Lung (tissue), 12 donors: Measurements from ENCODE around the gene TIMP4. TPM values are rescaled to one million over a fixed set of nuclear protein-coding genes. Genes with fewer than 3 reads are reported as not detected.
A peak's percentile ranks its signal among the peaks of the same experiment; 100 is the strongest.

ENCODE experiments used
- ATAC-seq: fragments of 200-7000 bp; cut with Tn5 transposase; one replicate; pipeline ENCODE4 v1.9.1; 2020; ENCODE audit warnings: moderate number of reproducible peaks; ENCODE audit not compliant: insufficient read depth, low FRiP score
- DNase-seq, 3 donors: peaks; one replicate each; pipeline ENCODE4 v3.0.0-alpha.2; 2013 to 2017
- H3K27ac ChIP-seq, 2 donors: one replicate each; pipeline ENCODE4 v1.5.1; 2013; ENCODE audit warnings: mild to moderate bottlenecking in 2 of 2, moderate library complexity in 2 of 2, control low read depth in 1 of 2, inconsistent platforms in 1 of 2, low read depth in 1 of 2, low read length in 1 of 2
- H3K27me3 ChIP-seq, 3 donors: one replicate each; pipeline ENCODE4 v1.5.1; 2013; ENCODE audit warnings: low read length in 2 of 3; ENCODE audit not compliant: control insufficient read depth in 3 of 3, insufficient read depth in 3 of 3
- H3K36me3 ChIP-seq, 4 donors: one replicate each; pipeline ENCODE4 v1.5.1; 2013; ENCODE audit warnings: low read length in 4 of 4, mild to moderate bottlenecking in 1 of 4, moderate library complexity in 1 of 4; ENCODE audit not compliant: control insufficient read depth in 4 of 4, insufficient read depth in 4 of 4
- H3K4me1 ChIP-seq, 5 donors: one replicate each; pipeline ENCODE4 v1.5.1; 2013; ENCODE audit warnings: low read length in 5 of 5, mild to moderate bottlenecking in 2 of 5, moderate library complexity in 1 of 5; ENCODE audit not compliant: control insufficient read depth in 5 of 5, insufficient read depth in 5 of 5
- H3K4me3 ChIP-seq: one replicate; pipeline ENCODE4 v1.5.1; 2013; ENCODE audit warnings: mild to moderate bottlenecking, control low read depth, moderate library complexity
- H3K9ac ChIP-seq, 2 donors: one replicate each; pipeline ENCODE4 v1.5.1; 2013; ENCODE audit warnings: low read length in 2 of 2, control low read depth in 1 of 2; ENCODE audit not compliant: insufficient read depth in 1 of 2
- H3K9me3 ChIP-seq, 4 donors: one replicate each; pipeline ENCODE4 v1.5.1; 2013; ENCODE audit warnings: low read length in 3 of 4, mild to moderate bottlenecking in 1 of 4, moderate library complexity in 1 of 4; ENCODE audit not compliant: control insufficient read depth in 4 of 4, insufficient read depth in 3 of 4
- CTCF ChIP-seq: IDR thresholded peaks from 2 replicates; pipeline ENCODE4 v1.5.1; 2012; ENCODE audit warnings: mild to moderate bottlenecking; ENCODE audit errors: control extremely low read depth, extremely low read depth
- WGBS, 2 donors: extraction: QIAGEN DNeasy Blood & Tissue Kit; methylation state at CpG; one replicate each; pipeline ENCODE4 v1.1.7; 2013; 5-methylcytosine and 5-hydroxymethylcytosine counted together
- polyA plus RNA-seq, 2 donors: library from polyadenylated mRNA; stranded (reverse); fragments of 200-250 nt; gene quantifications; one replicate each; pipeline ENCODE4 v1.2.1, GENCODE V29; 2013
- total RNA-seq, 2 donors: library from RNA; depleted of rRNA in 1 of 2; stranded (reverse); fragments of >200 nt in 1 of 2; gene quantifications; one replicate each; pipeline ENCODE4 v1.2.1, GENCODE V29; 2014 to 2021
- donor health status: control.
- donor health status: control.
- donor health status: Bipolar disorder and iron deficiency.
- donor health status: healthy.
- donor health status: DM: yes; HTN: yes; CAD: no.

Gene TIMP4
- total and polyA plus RNA-seq, 4 donors, result 0.48 to 22.2 (median 9.3) TPM

- no peaks in the 10 kb centered on the region for H3K27me3 ChIP-seq
- peaks cover 0 to 18% (median 6%) of the 10 kb centered on the region in 5 donors for H3K4me1 ChIP-seq
- H3K36me3 ChIP-seq, result no peaks in the 10 kb centered on the region
- peak; percentile 49 for TF ChIP-seq CTCF
- H3K4me3 ChIP-seq, result no peak overlapping the region
- 56 to 73% methylated on average over 3 of the region's 3 CpGs for whole genome bisulfite sequencing, 2 donors
- H3K9me3 ChIP-seq, result peaks cover 0 to 9% (median 3%) of the 10 kb centered on the region in 4 donors
- no peak overlapping the region for H3K9ac ChIP-seq
- ATAC-seq, result peak; percentile 68
- H3K27ac ChIP-seq, result no peak overlapping the region
- peak; percentile 54 to 64 (median 59) for DNase-seq
Measured at GRCh38 chr3:12175844-12176453, 17.2 kb upstream of the TIMP4 start.

GRCh38 chr3:12175137-12175593, 16.5 kb upstream of the TIMP4 start:
- Histone ChIP-seq H3K9ac (no peak overlapping the region), H3K27ac (no peak overlapping the region), H3K36me3 (no peaks in the 10 kb centered on the region), H3K27me3 (no peaks in the 10 kb centered on the region), H3K4me3 (no peak overlapping the region), H3K4me1 (peaks cover 0 to 13% (median 6%) of the 10 kb centered on the region in 5 donors), H3K9me3 (peaks cover 0 to 9% (median 3%) of the 10 kb centered on the region in 4 donors)
- DNase-seq (no peak), ATAC-seq (no peak)
- TF ChIP-seq CTCF, result no peak
- 79 to 87% methylated on average over 1 of the region's 1 CpG for WGBS, 2 donors

GRCh38 chr3:12170207-12170606, 11.5 kb upstream of the TIMP4 start:
- Histone ChIP-seq H3K4me1 (no peaks in the 10 kb centered on the region), H3K27ac (no peak overlapping the region), H3K4me3 (no peak overlapping the region), H3K9ac (no peak overlapping the region), H3K36me3 (no peaks in the 10 kb centered on the region), H3K9me3 (peaks cover 0 to 9% (median 3%) of the 10 kb centered on the region in 4 donors), H3K27me3 (no peaks in the 10 kb centered on the region)
- peak; percentile 72 for ATAC-seq
- DNase-seq, result no peak
- 52 to 67% methylated on average over 2 of the region's 2 CpGs for WGBS, 2 donors
- TF ChIP-seq CTCF, result no peak

GRCh38 chr3:12165909-12166308, 7.2 kb upstream of the TIMP4 start:
- Histone ChIP-seq H3K4me1 (no peaks in the 10 kb centered on the region), H3K4me3 (no peak overlapping the region), H3K36me3 (no peaks in the 10 kb centered on the region), H3K27me3 (no peaks in the 10 kb centered on the region), H3K9ac (no peak overlapping the region), H3K9me3 (no peaks in the 10 kb centered on the region), H3K27ac (no peak overlapping the region)
- ATAC-seq (no peak), DNase-seq (no peak)
- WGBS, 2 donors, result 78 to 85% methylated on average over 4 of the region's 4 CpGs
- no peak for TF ChIP-seq CTCF
